Osteocyte (in vitro differentiated cells): ENCODE data around the gene MYO3B. TPM values are rescaled to one million over a fixed set of nuclear protein-coding genes. Genes with fewer than 3 reads are reported as not detected.

Experiments
- DNase-seq: peaks from one replicate; pipeline ENCODE4 v3.0.0; 2021; ENCODE audit warnings: mixed read lengths; ENCODE audit not compliant: unreplicated experiment; ENCODE audit errors: extremely low spot score
- H3K27ac Mint-ChIP-seq: one replicate; pipeline ENCODE4 v1.8.0; 2021; ENCODE audit warnings: mild to moderate bottlenecking, mixed read lengths; ENCODE audit not compliant: unreplicated experiment
- H3K27me3 Mint-ChIP-seq: one replicate; pipeline ENCODE4 v1.8.0; 2021; ENCODE audit warnings: mixed read lengths; ENCODE audit not compliant: unreplicated experiment
- H3K36me3 Mint-ChIP-seq: one replicate; pipeline ENCODE4 v1.8.0; 2021; ENCODE audit warnings: mixed read lengths; ENCODE audit not compliant: unreplicated experiment
- H3K4me1 Mint-ChIP-seq: one replicate; pipeline ENCODE4 v1.8.0; 2021; ENCODE audit warnings: mixed read lengths; ENCODE audit not compliant: unreplicated experiment
- H3K4me3 Mint-ChIP-seq: one replicate; pipeline ENCODE4 v1.8.0; 2021; ENCODE audit warnings: mild to moderate bottlenecking, moderate library complexity, mixed read lengths; ENCODE audit not compliant: unreplicated experiment
- H3K9me3 Mint-ChIP-seq: one replicate; pipeline ENCODE4 v1.8.0; 2021; ENCODE audit warnings: mixed read lengths; ENCODE audit not compliant: unreplicated experiment
- total RNA-seq: library from RNA; stranded (reverse); gene quantifications from 2 replicates; pipeline ENCODE4 v1.2.1, GENCODE V29; 2021
- TF ChIP-seq, protein P1 (sequence below): fragments of 200-600 bp; sonication (generic); IDR thresholded peaks from 2 replicates; pipeline ENCODE4 v1.5.0; 2021; ENCODE audit warnings: antibody characterized with exemption, mild to moderate bottlenecking, moderate library complexity

MYO3B gene
- total RNA-seq, 1 donor from 2014 or later = not detected

DNA sequence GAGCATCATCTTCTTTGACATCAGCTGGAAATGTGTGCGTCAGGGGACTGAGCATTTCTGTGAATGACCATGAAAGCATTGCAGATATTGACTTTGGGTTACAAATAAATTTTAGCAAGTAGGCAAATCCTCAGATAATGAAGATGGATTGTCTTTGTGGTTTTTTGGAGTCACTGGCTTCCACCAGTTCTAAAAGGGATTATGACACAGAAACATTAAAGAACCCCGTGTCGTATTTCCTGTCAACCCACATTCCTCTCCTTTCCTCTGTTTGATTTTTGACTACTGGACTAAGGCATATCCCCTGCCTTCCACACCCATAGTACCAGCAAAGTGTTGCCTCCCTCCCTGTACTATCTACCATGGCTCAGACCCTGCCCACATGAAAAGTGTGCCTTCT is 268.1 kb downstream of the MYO3B start:
- Mint-ChIP-seq H3K27me3 (peaks cover 19% of the 10 kb centered on the region), H3K27ac (no peak overlapping the region), H3K9me3 (peaks cover 3% of the 10 kb centered on the region), H3K4me3 (no peak overlapping the region), H3K36me3 (no peaks in the 10 kb centered on the region), H3K4me1 (no peaks in the 10 kb centered on the region)
- DNase-seq = no peak
- TF ChIP-seq, protein P1, sequence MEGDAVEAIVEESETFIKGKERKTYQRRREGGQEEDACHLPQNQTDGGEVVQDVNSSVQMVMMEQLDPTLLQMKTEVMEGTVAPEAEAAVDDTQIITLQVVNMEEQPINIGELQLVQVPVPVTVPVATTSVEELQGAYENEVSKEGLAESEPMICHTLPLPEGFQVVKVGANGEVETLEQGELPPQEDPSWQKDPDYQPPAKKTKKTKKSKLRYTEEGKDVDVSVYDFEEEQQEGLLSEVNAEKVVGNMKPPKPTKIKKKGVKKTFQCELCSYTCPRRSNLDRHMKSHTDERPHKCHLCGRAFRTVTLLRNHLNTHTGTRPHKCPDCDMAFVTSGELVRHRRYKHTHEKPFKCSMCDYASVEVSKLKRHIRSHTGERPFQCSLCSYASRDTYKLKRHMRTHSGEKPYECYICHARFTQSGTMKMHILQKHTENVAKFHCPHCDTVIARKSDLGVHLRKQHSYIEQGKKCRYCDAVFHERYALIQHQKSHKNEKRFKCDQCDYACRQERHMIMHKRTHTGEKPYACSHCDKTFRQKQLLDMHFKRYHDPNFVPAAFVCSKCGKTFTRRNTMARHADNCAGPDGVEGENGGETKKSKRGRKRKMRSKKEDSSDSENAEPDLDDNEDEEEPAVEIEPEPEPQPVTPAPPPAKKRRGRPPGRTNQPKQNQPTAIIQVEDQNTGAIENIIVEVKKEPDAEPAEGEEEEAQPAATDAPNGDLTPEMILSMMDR = no peak

DNA sequence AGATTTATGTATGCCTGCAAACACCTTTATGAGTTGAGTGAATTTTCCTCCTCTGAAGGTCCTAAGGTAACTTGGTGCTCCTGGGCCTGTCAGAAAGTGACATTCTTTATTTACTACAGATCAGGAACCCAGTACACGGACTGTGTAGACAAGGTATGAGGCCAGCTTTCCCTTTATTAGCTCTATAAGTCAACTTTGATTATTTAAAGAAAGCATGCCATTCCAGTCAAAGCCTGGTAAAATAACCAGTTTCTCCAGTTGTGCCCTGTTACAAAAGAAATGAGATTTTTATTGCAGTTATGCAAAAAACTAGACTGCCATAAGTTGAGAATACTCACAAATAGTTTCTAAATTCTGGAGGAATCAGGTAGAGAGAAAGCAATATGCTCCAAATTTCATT is 271.1 kb downstream of the MYO3B start:
- H3K27me3 Mint-ChIP-seq = peaks cover 18% of the 10 kb centered on the region
- no peak overlapping the region for H3K4me3 Mint-ChIP-seq
- no peak for DNase-seq
- H3K36me3 Mint-ChIP-seq = no peaks in the 10 kb centered on the region
- no peaks in the 10 kb centered on the region for H3K9me3 Mint-ChIP-seq
- no peak overlapping the region for H3K27ac Mint-ChIP-seq
- TF ChIP-seq, protein P1 = no peak
- H3K4me1 Mint-ChIP-seq = no peaks in the 10 kb centered on the region

DNA sequence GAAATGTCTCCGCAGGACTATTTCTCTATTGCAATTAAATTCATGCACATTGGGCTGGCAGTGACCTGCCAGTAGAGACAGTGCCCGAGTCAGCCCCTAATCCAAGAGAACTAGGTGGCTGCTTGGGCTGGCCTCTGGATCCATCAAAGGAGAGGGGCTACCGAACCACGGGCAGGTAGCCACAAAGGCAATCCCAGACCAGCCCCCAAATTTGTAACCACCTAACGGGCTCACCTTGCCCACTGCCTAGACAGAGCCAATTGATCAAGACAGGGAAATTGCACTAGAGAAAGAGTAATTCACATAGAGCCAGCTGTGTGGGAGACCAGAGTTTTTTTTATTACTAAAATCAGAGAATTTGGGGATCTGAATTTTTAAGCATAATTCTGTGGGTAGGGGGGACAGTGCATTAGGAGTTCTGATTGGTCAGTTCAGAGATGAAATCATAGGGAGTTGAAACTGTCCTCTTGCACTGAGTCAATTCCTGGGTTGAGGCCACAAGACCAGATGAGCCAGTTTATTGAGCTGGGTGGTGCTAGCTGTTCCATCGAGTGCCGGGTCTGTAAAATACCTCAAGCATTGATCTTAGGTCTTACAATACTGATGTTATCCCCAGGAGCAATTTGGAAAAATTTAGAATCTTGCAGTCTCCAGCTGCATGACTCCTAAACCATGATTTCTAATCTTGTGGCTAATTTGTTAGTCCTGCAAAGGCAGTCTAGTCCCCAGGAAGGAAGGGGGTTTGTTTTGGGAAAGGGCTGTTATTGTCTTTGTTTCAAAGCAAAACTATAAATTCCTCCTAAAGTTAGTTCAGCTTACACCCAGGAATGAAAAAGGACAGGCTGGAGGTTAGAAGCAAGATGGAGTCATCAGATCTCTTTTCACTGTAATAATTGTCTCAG is 276.8 kb downstream of the MYO3B start:
- Mint-ChIP-seq H3K4me1 (no peaks in the 10 kb centered on the region), H3K27me3 (peaks cover 16% of the 10 kb centered on the region), H3K27ac (no peak overlapping the region), H3K4me3 (no peak overlapping the region), H3K36me3 (no peaks in the 10 kb centered on the region), H3K9me3 (no peaks in the 10 kb centered on the region)
- DNase-seq = no peak
- TF ChIP-seq, protein P1 = no peak

DNA sequence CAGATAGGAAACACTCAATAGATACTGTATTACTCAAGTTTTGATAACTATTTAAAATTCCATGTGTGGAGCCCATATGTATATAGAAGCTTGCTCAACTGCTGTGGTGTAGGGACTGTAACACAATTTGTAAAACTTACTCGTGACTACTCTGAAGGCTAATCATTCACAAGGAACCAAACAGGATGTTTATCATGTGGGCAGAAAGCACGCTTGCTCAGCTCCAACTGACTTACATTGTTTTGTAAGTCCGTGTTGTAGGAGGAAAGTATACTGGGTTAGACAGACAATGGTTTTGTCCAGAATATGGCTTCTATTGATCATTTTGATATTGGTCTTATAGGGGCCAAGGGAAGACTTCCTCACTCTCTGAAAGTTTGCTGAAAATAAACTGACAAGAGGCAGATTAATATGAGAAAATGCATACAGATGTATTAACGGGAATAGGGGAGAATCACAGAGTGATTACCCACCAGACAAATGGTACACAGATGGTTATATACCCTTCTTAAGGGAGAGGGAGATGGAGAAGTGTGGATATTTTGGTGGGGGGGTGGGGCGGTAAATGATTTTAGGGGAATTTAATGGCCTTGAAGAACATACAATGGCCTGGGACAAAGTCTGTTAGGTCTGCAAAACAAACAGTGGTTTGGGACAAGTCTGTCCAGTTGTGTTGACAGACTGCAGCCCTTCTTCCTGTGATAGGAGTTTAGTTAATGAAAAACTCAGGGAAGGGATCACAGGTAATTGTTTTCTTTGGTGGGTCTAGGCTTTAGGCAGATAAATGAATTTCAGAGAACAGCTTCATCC is 277.9 kb downstream of the MYO3B start:
- Mint-ChIP-seq H3K4me3 (no peak overlapping the region), H3K36me3 (no peaks in the 10 kb centered on the region), H3K9me3 (no peaks in the 10 kb centered on the region), H3K27ac (no peak overlapping the region), H3K27me3 (peaks cover 14% of the 10 kb centered on the region), H3K4me1 (no peaks in the 10 kb centered on the region)
- TF ChIP-seq, protein P1 = no peak
- DNase-seq = no peak

DNA sequence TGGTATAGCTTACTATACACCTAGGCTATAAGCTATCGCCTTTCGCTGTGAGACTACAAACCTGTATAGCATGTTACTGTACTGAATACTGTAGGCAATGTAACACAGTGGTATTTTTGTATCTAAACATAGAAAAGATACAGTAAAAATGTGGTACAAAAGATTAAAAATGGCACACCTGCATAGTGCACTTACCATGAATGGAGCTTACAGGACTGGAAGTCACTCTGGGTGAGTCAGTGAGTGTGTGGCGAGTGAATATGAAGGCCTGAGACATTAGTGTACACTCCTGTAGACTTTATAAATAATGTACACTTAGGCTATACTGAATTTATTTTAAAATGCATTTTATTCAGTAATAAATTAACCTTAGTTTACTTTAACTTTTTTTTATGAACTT is 279.0 kb downstream of the MYO3B start:
- Mint-ChIP-seq H3K36me3 (no peaks in the 10 kb centered on the region), H3K4me3 (no peak overlapping the region), H3K4me1 (no peaks in the 10 kb centered on the region), H3K27ac (no peak overlapping the region), H3K9me3 (no peaks in the 10 kb centered on the region), H3K27me3 (peaks cover 11% of the 10 kb centered on the region)
- TF ChIP-seq, protein P1 = no peak
- DNase-seq = no peak
